K562 (cell line): ENCODE data around the gene MXRA7. TPM values are rescaled to one million over a fixed set of nuclear protein-coding genes. Genes with fewer than 3 reads are reported as not detected.

Experiments
- ATAC-seq: fragments of 200-7000 bp; cut with Tn5 transposase; 3 replicates; pipeline ENCODE4 v1.9.1; 2020; ENCODE audit warnings: moderate library complexity
- BruUV-seq: library from RNA; stranded (reverse); fragments of 400-500 nt; replicated peaks from 2 replicates; lab custom pipeline; 2021; lab: Mats Ljungman, UMichigan
- CTCF ChIA-PET: fragments of 300-600 bp; formaldehyde crosslinking; extraction: SDS; loops from one replicate; lab custom pipeline; 2021; ENCODE audit warnings: low intra/inter-chr PET ratio; lab: Yijun Ruan, JAX
- POLR2A ChIA-PET: fragments of 300-600, 350-650 bp; sonication (Branson Sonifier 250); formaldehyde crosslinking; extraction: SDS; loops from one replicate; lab custom pipeline; 2021; ENCODE audit warnings: antibody characterized with exemption, inconsistent platforms; lab: Yijun Ruan, JAX
- DNase-seq, 4 experiments: peaks; one replicate each; pipeline versions ENCODE4 v3.0.0 to v3.0.0-alpha.2; 2011 to 2018; ENCODE audit warnings: low spot score in 3 of 4, mixed read lengths in 3 of 4; ENCODE audit errors: extremely low read depth in 1 of 4
- FAIRE-seq: peaks from 2 replicates; lab custom pipeline; 2011; peaks lifted over from hg19 to GRCh38; lab: Jason Lieb, UNC
- H2AFZ ChIP-seq: 2 replicates; pipeline ENCODE4 v1.6.0; 2011; ENCODE audit warnings: low read depth, low read length, control low read depth, inconsistent platforms
- H3K27ac ChIP-seq: fragments of 200-600 bp; 3 replicates; pipeline ENCODE4 v1.8.0; 2011; ENCODE audit warnings: low read depth, mild to moderate bottlenecking, control low read depth, inconsistent platforms, low read length, moderate library complexity, mixed read lengths; ENCODE audit errors: extremely low read depth
- H3K27me3 ChIP-seq, 2 experiments: fragments of 300-600 bp in 1 of 2; 2 replicates in 1 of 2; 3 replicates in 1 of 2; pipeline versions ENCODE4 v1.6.0 to v1.8.0; 2011; ENCODE audit warnings: inconsistent platforms in 2 of 2, low read length in 2 of 2, mild to moderate bottlenecking in 1 of 2, mixed read lengths in 1 of 2, moderate library complexity in 1 of 2; ENCODE audit not compliant: control insufficient read depth in 2 of 2, insufficient read depth in 2 of 2
- H3K36me3 ChIP-seq: fragments of 300-600 bp; 3 replicates; pipeline ENCODE4 v1.8.0; 2011; ENCODE audit warnings: mild to moderate bottlenecking, low read length, inconsistent platforms; ENCODE audit not compliant: control insufficient read depth, insufficient read depth
- H3K4me1 ChIP-seq, 2 experiments: fragments of 200-600 bp in 1 of 2; replicated peaks in 1 of 2; 2 replicates in 1 of 2; 3 replicates in 1 of 2; pipeline versions ENCODE4 v1.5.1 to v1.8.0; 2011; ENCODE audit warnings: inconsistent platforms in 2 of 2, low read length in 2 of 2, mild to moderate bottlenecking in 1 of 2, mixed read lengths in 1 of 2, moderate library complexity in 1 of 2; ENCODE audit not compliant: control insufficient read depth in 2 of 2, insufficient read depth in 2 of 2
- H3K4me2 ChIP-seq: 2 replicates; pipeline ENCODE4 v1.6.1; 2011; ENCODE audit warnings: low read length, control low read depth, inconsistent platforms, mixed read lengths; ENCODE audit not compliant: insufficient read depth
- H3K4me3 ChIP-seq: fragments of 200-600 bp; sonication (generic), shearing (Covaris generic); 2 replicates; pipeline ENCODE4 v1.5.1; 2016; ENCODE audit warnings: control low read depth, inconsistent platforms
- H3K79me2 ChIP-seq: fragments of 200-600 bp; 3 replicates; pipeline ENCODE4 v1.8.0; 2011; ENCODE audit warnings: low read length, inconsistent platforms; ENCODE audit not compliant: control insufficient read depth, insufficient read depth
- H3K9ac ChIP-seq, 2 experiments: 2 replicates each; pipeline versions ENCODE4 v1.6.0 to v1.6.1; 2011; ENCODE audit warnings: low read depth in 2 of 2, low read length in 2 of 2, control low read depth in 1 of 2, inconsistent platforms in 1 of 2, mild to moderate bottlenecking in 1 of 2, mixed read lengths in 1 of 2; ENCODE audit not compliant: insufficient read depth in 1 of 2
- H3K9me1 ChIP-seq: one replicate; pipeline ENCODE4 v1.6.0; 2011; ENCODE audit warnings: inconsistent platforms, mild to moderate bottlenecking, low read length, moderate library complexity; ENCODE audit not compliant: control insufficient read depth, insufficient read depth
- H3K9me3 ChIP-seq: replicated peaks from 2 replicates; pipeline ENCODE4 v1.5.1; 2011; ENCODE audit warnings: low read depth, low read length, inconsistent platforms; ENCODE audit not compliant: control insufficient read depth, insufficient read depth
- H4K20me1 ChIP-seq: replicated peaks from 2 replicates; pipeline ENCODE4 v1.6.1; 2011; ENCODE audit warnings: low read length, inconsistent platforms, mixed read lengths; ENCODE audit not compliant: control insufficient read depth, insufficient read depth
- EP400 ChIP-seq: fragments of 450-650 bp; IDR thresholded peaks from 2 replicates; pipeline ENCODE4 v1.6.1; 2017; ENCODE audit warnings: antibody characterized with exemption, mild to moderate bottlenecking, moderate library complexity
- FOXK1 ChIP-seq: sonication (generic); formaldehyde crosslinking; IDR thresholded peaks from 2 replicates; pipeline ENCODE4 v1.8.0; 2022; ENCODE audit warnings: missing genetic modification reagents, mild to moderate bottlenecking, borderline replicate concordance
- GABPA ChIP-seq: fragments of 200-800 bp; sonication (Bioruptor generic); conservative IDR thresholded peaks from 2 replicates; pipeline ENCODE4 v1.6.1; 2016; ENCODE audit warnings: low read depth, missing genetic modification characterization, missing compliant biosample characterization
- GATAD2A ChIP-seq: fragments of 450-650 bp; IDR thresholded peaks from 2 replicates; pipeline ENCODE4 v1.6.1; 2017
- KLF13 ChIP-seq: fragments of 450-650 bp; IDR thresholded peaks from 2 replicates; pipeline ENCODE4 v1.6.1; 2016; ENCODE audit warnings: missing genetic modification characterization, low read depth, mild to moderate bottlenecking, missing compliant biosample characterization, moderate library complexity, borderline replicate concordance
- MLLT1 ChIP-seq, 2 experiments: fragments of 450-650 bp; IDR thresholded peaks; 2 replicates each; pipeline ENCODE4 v1.6.1; 2016
- MTA1 ChIP-seq: fragments of 450-650 bp; IDR thresholded peaks from 2 replicates; pipeline ENCODE4 v1.6.1; 2017; ENCODE audit warnings: borderline replicate concordance
- PHB ChIP-seq: fragments of 250-450 bp; sonication (Bioruptor Pico); IDR thresholded peaks from 2 replicates; pipeline ENCODE4 v1.5.0; 2021
- PML ChIP-seq: IDR thresholded peaks from 2 replicates; pipeline ENCODE4 v1.6.1; 2012; ENCODE audit warnings: low read length, inconsistent platforms
- SAFB ChIP-seq: fragments of 200-400 bp; formaldehyde crosslinking; IDR thresholded peaks from 2 replicates; pipeline ENCODE4 v1.6.1; 2017; ENCODE audit warnings: low read depth, low read length, borderline replicate concordance
- SETDB1 ChIP-seq: IDR thresholded peaks from one replicate; pipeline ENCODE4 v1.6.1; 2012; ENCODE audit warnings: low read length, control low read depth, inconsistent platforms
- SIX5 ChIP-seq, 2 experiments: IDR thresholded peaks; 2 replicates each; pipeline ENCODE4 v1.6.1; 2011; ENCODE audit warnings: low read length in 2 of 2, borderline replicate concordance in 1 of 2, low read depth in 1 of 2, mild to moderate bottlenecking in 1 of 2, moderate library complexity in 1 of 2; ENCODE audit not compliant: insufficient read depth in 1 of 2
- ZNF347 ChIP-seq: fragments of 450-650 bp; formaldehyde crosslinking; IDR thresholded peaks from 2 replicates; pipeline ENCODE4 v1.4.0; 2020; ENCODE audit warnings: low read depth, mild to moderate bottlenecking, moderate library complexity
- WGBS: fragments of 100-300 bp; shearing (Covaris generic); methylation state at CpG from one replicate; pipeline ENCODE4 v1.1.6; 2016; ENCODE audit warnings: low coverage, mixed read lengths; ENCODE audit not compliant: insufficient coverage; ENCODE audit errors: missing lambda C conversion rate; 5-methylcytosine and 5-hydroxymethylcytosine counted together
- in situ Hi-C: fragments of 300-500 bp; cut with MboI; formaldehyde crosslinking; loops from 4 replicates; pipeline ENCODE4 v1.15.0; 2018; ENCODE audit warnings: inconsistent platforms, mixed read lengths
- intact Hi-C: fragments of 100-400 bp; cut with micrococcal nuclease; formaldehyde crosslinking; loops from 2 replicates; pipeline ENCODE4 v1.14.2; 2022
- polyA plus RNA-seq, 8 experiments: library from polyadenylated mRNA; depleted of rRNA in 4 of 8; stranded (reverse) in 5 of 8; unstranded in 3 of 8; fragments of >200 nt; fragmentation: Nextera tagmentation in 2 of 8; fragmentation: Illumina TruSeq in 1 of 8; extraction: Ambion mirVana in 2 of 8; extraction: Trizol in 1 of 8; gene quantifications; 2 replicates each; pipeline versions ENCODE4 v1.2.1 to v1.2.3, GENCODE V29; 2011 to 2014; ENCODE audit warnings: inconsistent platforms in 1 of 8, missing spikeins in 1 of 8
- total RNA-seq, 7 experiments: library from RNA; depleted of rRNA in 6 of 7; stranded (reverse); fragments of >200 nt in 6 of 7; fragmentation: Illumina TruSeq in 2 of 7; extraction: Trizol in 2 of 7; gene quantifications; 2 replicates each; pipeline versions ENCODE4 v1.2.1 to v1.2.3, GENCODE V29; 2011 to 2021; ENCODE audit warnings: low replicate concordance in 1 of 7
- TF ChIP-seq, protein P1 (sequence below): sonication (generic); formaldehyde crosslinking; IDR thresholded peaks from 2 replicates; pipeline ENCODE4 v1.9.0; 2022; ENCODE audit warnings: mild to moderate bottlenecking, missing genetic modification reagents

MXRA7 gene
- total and polyA plus RNA-seq, 9 of the 15 experiments (the other 6 are each of a cell fraction or from before 2014, with no cell fraction given) = 2.6 to 38.4 (median 14.3) TPM

- TF ChIP-seq MLLT1 (IDR thresholded peaks at IDR 0.05) (no peak), ZNF347 (CRISPR knock-in tag) (no peak), PML (no peak), FOXK1 (no peak), SIX5 (IDR thresholded peaks at IDR 0.05; ENCODE audit: borderline replicate concordance in 1 of 2, insufficient read depth in 1 of 2, low read depth in 1 of 2, low read length in 2 of 2) (no peak), EP400 (no peak), SAFB (no peak)
Measured at GRCh38 chr17:76685846-76686245, 24.9 kb downstream of the MXRA7 start (continued).

DNA sequence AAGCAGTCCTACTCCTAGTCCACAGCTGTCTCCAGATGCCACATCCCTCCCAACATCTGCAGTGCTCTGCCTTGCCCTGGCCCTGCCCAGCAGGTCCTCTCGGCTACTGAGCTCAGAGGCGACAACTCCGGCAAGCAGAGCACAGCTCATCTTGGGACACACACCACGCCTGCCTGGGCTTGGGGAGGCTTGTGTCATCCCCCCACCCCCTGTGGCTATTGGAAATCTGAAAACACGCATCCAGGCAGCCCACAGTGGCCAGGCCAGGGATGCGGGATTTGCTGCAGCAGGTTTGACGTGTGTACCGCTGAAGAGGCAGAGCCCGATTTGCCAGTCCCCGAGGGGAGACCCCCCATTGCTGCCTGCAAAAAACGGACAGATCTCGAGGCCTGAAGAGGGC lies 25.4 kb downstream of the MXRA7 start:
- Histone ChIP-seq H3K9ac (no peak overlapping the region; a peak in 1 of 4 replicates), H3K36me3 (no peaks in the 10 kb centered on the region), H2AFZ (no peak overlapping the region), H3K27ac (no peak overlapping the region), H3K4me1 (peaks cover 26 to 64% of the 10 kb centered on the region in 2 experiments), H3K79me2 (no peaks in the 10 kb centered on the region), H3K9me3 (no peaks in the 10 kb centered on the region), H3K9me1 (no peaks in the 10 kb centered on the region), H3K27me3 (no peaks in the 10 kb centered on the region), H4K20me1 (no peaks in the 10 kb centered on the region; the same call in none of the 2 replicates), H3K4me3 (no peak overlapping the region), H3K4me2 (no peak overlapping the region)
- 59% methylated on average over 12 of the region's 12 CpGs for WGBS
- CTCF ChIA-PET = no interaction called here
- ATAC-seq (no peak), DNase-seq (no peak), FAIRE-seq (no peak)
- POLR2A ChIA-PET = interaction anchor here (0.7 to 1.7 kb wide), 5 partner anchors 31 to 128 kb away, joined by 3 to 4 read pairs (median 4); no protein-coding TSS in a partner anchor
- BruUV-seq = no TSS peak
- intact Hi-C loops (no loop called here), in situ Hi-C loops (no loop called here)
- TF ChIP-seq GATAD2A (no peak), SETDB1 (no peak), GABPA (tag) (no peak), MTA1 (no peak), KLF13 (tag) (no peak), PHB (CRISPR knock-in tag) (no peak)
- TF ChIP-seq, protein P1, sequence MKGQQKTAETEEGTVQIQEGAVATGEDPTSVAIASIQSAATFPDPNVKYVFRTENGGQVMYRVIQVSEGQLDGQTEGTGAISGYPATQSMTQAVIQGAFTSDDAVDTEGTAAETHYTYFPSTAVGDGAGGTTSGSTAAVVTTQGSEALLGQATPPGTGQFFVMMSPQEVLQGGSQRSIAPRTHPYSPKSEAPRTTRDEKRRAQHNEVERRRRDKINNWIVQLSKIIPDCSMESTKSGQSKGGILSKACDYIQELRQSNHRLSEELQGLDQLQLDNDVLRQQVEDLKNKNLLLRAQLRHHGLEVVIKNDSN (CRISPR knock-in tag) = no peak
